Activated T-cell treated with anti-CD3 and anti-CD28 coated beads for 24 hours (primary cell): Measurements from ENCODE around the gene AHRR.

Source experiments
- DNase-seq: peaks from one replicate; pipeline ENCODE4 v3.0.0-alpha.2; 2020; ENCODE audit warnings: low read depth

AHRR gene

DNA sequence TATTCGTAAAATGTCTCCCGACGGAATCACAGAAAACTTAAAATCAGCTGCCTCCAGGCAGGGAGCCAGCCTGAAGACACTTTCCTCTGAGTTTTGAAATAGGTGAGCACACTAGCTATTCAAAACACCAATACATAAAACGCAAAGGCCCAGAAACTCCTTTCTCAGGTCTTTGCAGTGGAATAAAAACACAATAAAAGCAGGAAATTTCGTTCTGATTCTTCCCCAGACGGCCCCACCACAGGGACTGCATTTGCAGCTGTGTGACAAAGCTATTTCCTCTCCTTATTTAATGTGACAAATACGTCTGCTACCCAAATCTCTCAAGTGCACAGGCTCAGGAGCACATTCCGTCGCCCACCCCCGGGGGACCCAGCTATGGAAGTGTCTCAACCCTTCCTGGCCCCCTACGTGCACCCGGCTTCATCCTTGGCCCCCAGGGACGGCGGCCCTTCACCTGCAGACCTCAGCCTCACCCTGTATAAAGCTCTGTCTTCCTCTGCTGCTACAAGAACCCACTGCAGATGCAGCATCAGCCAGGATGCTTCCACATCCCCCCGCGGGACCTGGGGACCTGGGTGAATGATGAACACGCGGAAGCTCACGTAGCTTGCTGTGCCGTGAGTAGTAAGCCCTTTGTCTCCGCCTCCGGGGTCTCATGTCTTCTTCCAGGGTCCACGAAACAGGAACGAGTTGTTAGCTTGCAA, 24.9 kb downstream of the AHRR start:
- no peak for DNase-seq

DNA sequence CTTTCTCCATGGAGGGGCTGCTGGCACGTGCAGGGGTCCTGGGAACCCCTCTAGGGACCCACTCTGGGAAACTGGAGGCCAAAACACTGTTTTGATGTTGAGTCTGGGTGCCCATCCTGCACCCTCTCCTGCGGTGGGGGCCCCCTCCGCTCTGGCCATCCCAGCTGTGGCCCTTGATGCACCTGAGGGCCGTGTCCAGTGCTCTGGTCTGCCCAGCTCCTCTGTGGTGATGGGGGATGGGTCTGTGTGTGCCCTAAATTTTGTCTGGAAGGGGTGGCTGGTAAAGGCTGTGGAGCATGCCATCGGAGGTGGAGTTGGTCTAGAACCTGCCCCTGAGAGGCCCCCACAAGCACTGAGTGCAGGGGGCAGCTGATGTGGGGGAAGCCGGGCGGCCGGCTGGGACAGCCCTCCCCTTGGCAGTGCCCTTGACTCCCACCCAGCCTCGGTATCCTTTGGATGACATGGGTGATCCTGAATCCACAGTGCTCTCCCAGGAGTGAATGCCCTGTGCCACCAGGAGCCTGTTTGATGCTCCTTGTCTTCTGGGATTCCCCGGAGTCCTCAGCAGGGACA, 26.3 kb downstream of the AHRR start:
- no peak for DNase-seq

DNA sequence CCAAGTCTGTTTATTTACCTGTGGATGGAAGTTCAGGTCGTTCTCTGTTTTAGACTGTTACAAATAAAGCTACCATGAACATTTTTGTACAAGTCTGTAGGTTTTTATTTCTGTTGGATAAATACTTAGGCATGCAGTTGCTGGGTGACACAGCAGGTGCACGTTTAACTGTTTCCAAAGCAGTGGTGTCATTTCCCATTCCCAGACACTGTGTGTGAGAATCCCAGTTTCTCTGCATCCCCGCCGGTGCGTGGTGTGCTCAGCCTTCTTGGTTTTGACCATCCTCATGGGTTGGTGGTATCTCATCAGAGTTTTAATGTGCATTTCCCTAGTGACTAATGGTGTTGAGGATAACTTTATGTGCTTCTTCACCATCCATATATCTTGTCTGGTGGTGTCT, 27.2 kb downstream of the AHRR start:
- DNase-seq = no peak

DNA sequence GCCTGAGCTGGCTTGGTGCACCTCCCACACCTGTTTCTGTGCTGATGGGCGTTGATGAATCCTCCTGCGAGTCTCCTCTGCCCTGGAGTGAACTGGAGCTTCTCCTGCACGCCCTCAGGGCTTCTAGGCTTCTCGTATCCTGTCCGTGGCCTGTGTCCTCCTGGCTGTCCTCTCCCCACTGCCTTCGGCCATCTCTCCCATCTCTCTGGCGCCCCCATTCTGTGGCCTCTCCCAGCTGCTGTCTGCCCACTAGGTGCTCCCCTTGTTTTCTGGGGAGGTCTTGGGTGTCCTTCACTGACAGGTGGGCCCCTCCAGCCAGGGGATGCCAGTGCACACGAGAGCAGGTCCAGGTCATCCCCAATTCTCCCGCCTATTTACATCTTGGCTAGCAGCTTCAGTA, 28.8 kb downstream of the AHRR start:
- no peak for DNase-seq

DNA sequence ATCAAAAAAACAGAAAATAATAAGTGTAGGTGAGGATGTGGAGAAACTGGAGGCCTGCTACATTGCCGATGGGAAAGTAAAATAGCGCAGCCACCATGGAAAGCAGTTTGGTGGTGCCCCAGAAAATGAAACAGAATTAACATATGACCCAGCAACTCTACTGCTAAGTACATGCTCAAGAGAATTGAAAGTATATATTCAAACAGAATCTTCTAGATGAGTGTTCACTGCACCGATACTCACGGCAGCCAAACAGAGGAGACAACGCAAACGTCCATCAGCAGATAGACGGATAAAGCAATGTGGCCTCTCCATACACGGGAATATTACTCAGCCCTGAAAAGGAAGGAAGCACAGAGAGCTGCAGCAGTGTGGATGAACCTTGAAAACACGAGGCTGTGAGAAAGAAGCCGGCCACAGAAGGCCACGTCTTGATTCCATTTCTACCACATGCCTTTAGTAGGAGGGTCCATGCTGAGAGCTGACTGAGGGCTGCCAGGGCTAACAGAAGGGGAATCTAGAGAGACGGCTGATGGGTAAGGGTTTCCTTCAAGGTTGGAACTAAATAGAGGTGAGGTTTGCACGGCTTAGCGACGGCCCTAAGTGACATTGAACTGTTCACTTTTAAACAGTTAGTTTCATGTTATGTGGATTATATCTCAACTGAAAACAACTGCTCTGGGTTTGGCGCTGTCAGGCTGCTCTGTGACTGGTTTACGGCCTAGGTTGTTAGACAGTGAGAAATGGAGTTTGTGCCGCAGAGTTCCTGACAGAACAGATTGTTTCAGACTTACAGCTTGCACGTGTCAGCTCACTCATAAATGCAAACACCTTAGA, 29.8 kb downstream of the AHRR start:
- DNase-seq = no peak

DNA sequence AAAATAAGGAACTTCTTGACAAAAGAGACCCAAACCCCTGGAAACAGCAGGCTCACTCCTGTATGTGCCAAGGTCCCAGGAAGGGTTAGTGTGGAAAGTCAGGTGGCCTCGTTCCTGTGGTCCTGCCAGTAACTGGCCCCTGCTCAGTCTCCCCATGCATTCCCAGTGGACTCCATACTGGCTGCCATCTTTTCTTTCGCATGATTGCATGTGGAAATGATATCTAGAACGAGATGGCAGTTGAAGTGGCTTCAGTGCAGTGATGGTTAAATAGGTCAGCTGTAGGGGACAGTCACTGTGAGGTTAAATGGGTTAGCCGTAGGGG, 30.4 kb downstream of the AHRR start:
- no peak for DNase-seq

DNA sequence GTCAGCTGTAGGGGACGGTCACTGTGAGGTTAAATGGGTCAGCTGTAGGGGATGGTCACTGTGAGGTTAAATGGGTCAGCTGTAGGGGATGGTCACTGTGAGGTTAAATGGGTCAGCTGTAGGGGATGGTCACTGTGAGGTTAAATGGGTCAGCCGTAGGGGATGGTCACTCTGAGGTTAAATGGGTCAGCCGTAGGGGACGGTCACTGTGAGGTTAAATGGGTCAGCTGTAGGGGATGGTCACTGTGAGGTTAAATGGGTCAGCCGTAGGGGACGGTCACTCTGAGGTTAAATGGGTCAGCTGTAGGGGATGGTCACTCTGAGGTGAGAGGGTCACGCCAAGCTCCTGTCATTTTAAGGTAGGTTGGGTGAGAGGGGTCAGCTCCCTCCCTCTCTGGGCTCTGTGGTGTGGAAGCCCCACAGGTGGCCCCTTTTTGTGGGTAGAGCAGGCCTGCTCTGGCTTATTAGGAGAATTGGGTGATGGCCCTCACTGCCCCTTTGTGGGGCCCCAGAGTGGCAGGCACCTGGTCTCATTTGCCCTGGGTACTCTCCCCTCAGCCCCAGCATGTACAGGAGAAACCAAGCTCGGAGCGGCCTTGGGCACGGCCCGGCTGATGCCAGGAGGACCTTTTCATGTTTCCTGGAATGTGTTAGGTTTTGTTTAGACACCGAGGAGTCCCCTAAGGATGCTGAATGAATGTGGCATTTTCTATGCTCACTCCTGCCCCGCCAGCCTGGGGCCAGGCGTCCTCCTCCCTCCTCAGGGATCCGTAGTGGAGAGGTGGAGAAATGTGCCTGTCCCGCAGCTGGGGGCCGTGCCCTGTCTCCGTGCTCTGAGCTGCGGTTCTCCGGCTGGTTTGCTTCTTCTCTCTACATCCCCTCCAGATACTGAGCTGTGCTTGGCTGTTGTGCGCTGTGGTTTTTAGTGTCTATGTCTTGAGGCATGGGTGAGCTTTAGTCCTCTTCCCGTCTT, 31.4 kb downstream of the AHRR start:
- DNase-seq = no peak

DNA sequence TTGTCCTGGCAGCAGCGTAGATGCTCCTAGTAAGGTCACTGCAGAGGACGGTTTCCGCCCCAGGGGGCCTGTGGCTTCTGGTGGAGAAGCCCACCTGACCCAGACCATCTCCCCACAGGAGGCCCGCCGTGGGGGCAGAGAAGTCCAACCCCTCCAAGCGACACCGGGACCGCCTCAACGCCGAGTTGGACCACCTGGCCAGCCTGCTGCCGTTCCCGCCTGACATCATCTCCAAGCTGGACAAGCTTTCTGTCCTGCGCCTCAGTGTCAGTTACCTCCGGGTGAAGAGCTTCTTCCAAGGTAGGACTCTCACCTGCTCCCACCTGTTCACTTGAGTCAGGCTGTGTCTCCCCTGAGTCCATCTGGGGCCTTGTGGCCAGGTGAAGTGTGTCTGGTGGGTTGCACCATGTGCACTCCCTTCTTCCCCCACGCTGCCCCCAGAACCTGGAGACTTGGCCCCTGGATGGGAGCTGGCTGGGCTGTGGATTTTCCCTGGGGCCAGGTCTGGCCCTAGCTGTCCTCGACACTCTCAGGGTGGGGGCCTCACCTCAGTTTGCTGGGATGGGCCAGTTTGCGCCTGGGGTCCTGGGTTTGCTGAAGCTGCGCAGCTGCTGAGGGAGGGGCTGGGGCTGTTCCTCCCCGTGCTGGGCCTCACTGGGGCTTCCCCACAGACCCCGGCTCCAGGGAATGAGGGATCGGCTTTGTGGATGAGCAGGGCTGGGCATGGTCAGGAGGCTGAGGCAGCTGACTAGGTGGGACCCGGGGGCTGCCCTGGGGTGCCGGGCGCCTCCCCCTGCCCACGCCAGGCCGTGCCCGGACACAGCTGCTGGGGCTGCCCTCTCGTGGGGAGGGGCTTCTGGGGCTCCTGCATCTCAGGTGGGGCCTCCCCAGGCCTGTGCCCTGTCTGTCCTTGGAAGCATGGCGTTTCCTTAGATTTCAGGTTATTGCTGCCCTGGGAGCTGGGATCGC, 32.4 kb downstream of the AHRR start:
- no peak for DNase-seq

DNA sequence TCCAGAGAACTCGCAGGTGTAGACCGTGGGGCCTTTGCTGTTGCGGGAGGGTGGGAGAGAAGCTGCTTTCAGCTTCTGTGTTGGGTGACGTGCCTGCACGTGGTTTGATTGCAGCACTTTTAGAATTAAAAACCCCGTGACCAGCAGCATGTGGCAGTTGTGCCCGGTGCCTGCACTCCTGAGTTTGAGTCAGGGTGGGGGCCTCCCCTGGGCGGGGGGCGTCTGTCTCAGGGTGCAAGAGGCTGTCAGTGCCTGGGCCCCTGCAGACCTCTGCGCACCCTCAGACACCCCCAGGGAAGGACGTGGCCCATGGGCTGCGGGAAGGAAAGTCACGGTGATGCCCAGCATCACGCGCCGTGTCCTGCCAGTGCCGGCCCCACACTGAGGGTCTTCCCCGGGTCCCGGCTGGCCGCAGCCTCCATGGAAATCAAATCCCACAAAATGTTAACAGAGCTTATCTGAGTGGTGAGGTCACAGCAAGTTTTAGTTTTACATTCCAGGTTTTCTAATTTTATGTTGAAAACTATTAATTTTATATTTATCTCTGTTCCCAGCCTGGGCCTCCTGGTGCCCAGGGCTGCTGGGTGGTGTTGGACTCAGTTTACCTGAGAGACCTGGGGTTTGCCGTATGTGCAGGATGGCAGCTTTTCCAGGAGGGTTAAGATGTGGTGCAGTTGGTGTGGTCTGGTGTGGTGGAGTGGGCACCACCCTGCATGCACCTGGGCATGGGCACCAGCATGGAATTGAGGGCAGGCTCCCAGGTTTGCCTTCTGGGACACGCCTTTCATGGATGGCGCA, 33.3 kb downstream of the AHRR start:
- DNase-seq = no peak

DNA sequence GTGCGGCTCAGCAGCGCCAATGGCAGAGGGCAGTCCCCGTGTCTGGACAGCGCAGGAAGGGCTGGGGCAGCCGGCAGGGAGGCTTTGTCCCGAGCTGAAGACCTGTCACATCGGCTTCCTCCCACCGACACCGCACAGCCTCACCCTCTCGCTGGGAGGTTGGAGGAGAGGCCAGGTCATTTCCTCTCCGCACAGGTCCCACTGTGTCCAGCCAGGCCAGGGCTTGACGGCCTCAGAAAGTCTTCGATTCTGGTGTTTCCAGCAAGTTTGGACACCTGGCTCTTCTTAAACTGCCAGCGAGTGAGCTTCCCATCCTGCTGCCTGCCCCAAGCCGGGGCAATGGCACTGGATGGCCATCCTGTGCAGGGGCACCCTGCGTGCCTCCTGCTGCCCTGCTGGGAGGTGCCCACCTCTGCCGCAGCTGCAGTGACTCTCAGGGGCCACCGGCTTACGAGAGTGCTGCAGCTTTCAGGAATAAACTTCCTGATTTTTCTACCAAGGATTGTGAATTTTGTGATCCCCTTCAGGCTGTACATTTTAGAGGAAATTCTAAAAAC, 33.9 kb downstream of the AHRR start:
- DNase-seq = no peak

DNA sequence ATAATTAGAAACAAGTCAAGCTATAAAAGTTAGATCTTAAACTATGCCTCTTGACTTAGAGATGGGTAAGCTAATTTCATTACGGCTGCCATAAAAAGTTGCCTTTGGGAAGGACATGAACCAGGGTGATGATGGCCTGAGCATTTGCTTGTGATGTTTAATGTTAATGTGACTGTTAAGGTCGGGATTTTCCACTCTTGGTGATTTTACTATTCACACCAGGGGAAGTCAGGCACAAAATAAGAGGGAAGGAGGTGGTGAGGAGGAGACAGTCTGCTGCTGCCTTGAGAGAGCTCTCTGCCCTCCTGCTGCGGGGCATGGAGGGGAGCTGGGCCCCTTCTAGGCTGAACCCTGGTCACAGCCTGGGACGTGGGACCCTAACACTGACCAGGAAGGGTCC, 34.4 kb downstream of the AHRR start:
- DNase-seq = no peak

DNA sequence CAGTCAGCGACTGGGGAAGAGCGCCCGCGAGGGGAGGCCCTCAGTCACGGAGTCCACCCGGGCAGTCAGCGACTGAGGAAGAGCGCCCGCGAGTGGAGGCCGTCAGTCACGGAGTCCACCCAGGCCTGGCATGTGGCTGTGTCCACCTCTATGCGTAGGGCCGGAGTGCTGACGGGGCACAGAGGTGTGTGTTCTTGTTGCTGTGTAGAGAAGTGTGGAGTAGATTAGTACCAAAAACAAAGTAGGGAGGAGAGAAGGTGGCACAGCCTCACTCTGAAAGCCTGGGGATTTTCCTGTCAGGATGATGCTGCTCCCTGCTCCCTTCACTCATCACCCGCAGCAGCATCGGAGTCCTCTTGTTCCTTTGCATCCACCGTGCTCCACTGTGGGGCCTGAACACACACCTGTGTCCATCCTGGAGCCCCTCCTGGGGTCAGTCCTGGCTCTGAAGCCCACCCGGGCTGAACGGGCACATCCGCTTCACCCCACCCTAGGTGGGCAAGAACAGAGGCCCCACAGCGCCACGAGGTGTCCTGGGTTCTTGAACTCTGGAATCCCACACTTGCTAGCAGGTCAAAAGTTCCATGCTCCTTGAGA, 37.9 kb downstream of the AHRR start:
- DNase-seq = no peak

DNA sequence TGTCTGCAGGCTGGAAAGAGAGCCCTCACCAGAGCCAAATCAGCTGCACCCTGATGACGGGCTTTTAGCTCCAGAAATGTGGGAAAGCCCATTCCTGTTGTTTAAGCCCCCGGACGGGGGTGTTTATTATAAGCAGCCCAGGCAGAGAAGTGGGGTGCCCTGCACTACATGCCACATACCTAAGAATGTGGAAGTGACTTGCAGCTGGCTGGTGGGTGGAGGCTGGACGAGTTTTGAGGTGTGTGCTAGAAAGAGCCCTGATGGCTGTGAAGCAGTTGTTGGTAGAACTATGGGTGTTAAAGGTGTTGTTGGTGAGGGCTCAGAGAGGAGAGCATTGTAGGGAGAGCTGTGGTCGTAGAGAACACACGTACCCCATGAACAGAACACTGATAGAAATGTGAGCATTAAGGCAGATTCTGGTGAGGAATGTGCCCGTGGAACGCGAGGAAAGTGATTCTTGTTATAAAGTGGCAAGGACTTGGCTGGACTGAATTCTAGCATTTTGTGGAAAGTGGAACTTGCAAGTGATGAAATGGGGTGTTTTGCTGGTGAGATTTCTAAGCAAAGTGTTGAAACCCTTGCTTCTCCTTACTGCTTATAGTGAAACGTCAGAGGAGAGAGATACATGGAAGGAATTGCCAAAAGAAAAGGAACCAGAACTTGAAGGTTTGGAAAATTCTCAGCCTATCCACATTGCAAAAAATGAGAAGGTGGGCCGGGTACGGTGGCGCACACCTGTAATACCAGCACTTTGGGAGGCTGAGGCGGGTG, 38.9 kb downstream of the AHRR start:
- DNase-seq = no peak

DNA sequence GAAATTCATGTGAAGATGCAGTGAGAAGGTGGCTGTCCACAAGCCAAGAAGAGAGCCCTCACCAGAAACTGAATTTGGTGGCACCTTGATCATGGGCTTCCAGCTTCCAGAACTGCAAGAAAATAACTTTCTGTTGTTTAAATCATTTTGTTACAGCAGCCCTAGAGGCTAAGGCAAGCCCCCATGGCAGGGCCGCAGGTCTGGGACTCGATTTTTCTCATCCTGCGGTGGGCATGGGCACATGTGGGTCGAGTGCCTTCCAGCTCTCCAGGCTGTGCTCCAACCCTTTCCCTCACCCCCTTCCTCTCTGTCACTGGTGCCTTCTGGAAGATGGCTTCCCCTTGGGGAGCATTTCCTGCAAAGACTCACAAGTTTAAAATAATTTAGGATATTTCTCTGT, 40.7 kb downstream of the AHRR start:
- no peak for DNase-seq

DNA sequence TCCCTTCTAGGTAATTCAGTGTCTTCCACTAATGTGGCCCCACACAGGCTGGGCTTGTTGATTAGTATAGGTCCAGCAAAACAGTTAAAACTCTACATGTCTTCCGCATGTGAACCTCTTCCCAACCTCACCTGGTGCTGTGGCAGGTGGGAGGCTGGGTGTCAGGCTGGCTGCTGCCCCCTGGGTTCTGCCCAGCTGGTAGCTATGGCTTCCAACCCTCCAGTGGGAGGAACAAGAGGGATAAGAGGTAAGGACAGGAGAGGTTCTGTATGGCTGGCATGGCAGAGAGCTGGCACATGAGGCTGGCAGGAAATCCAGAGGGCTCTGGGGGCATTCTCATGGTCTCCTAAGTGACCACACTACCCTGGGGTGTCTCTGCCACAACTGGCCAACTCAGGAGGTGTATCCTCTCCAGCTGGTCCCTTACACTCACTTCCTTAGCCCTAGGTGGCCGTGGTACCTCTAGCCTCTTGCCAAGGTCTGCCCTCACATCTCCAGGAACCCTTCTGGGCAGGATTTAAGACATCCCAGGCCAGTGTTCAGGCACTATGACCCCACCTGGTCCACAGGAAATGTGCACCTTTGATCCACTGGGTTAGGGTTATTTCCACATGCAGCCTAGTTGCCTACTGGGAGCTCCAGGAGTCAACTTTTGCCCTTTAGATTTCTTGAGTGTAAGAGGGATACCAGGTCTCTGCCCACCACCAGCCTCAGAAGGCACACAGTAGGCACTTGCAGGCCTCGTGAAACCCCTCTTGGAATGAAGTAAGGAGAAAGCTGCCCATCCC, 41.7 kb downstream of the AHRR start:
- DNase-seq = no peak

DNA sequence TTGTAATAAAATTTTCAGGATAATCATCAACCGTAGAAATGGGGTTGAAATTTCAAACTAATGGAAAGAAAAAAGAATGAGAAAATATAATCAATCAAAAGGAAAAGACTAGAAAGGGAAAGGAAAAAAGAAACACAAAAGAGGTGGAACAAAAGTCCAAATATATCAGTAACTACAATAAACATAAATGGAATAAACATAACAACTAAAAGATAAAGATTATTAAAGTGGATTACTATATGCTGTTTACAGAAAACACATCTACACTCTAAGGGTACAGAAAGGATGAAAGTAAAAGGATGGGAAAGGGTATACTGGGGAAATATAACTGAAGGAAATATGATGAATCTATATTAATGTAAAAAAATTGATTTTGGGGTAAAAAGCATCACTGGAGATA, 43.0 kb downstream of the AHRR start:
- DNase-seq = no peak

DNA sequence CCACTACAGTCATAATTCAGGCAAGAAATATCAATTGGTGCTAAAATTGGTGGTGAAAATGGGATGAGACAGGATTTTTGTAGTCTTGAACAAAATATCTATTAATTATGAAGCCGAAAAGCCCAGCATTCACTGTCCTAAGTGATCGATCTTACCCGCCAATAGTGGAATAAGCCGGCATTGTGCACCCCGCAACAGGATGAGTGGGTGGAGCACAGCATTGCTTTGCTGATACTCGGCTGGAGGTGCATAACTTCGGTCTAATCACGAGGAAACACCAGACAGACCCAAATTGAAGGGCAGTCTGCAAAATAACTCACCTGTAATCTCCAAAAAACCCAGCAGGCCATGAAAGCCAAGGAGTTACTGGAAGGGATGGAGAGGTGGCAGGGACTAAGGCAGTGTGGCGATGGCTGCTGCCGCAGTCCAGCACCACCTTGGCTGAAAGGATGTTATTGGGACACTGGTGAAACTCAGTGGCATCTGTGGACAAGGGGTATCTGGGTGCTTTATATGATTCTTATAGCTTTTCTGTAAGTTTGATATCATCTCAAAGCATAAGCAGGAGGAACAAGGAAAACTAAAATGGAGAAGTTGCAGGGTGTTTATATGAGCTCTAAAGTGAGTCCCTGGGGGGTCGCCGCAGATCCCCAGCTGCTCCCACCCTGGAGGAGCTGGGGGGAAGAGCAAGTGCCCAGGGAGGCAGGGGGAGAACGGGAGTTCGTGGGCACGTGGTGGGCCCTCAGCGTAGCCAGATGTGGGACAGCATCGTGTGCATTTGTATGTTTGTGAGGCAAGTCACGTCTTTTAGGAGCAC, 45.2 kb downstream of the AHRR start:
- no peak for DNase-seq
